Kidney (tissue), 14 donors: ENCODE results near the gene NGB. TPM values are rescaled to one million over a fixed set of nuclear protein-coding genes. Genes with fewer than 3 reads are reported as not detected.

Experiments
- DNase-seq, 5 donors: peaks; one replicate each; pipeline ENCODE4 v3.0.0-alpha.2; 2013 to 2020
- FAIRE-seq: peaks from 2 replicates; lab custom pipeline; 2012; peaks lifted over from hg19 to GRCh38; lab: Jason Lieb, UNC
- H3K27ac ChIP-seq, 2 donors: one replicate each; pipeline ENCODE4 v1.7.0; 2013; ENCODE audit warnings: low read depth in 2 of 2, low read length in 2 of 2, inconsistent platforms in 1 of 2
- H3K27me3 ChIP-seq: one replicate; pipeline ENCODE4 v1.7.1; 2013; ENCODE audit warnings: low read length, inconsistent platforms; ENCODE audit not compliant: control insufficient read depth, insufficient read depth
- H3K36me3 ChIP-seq, 3 donors: one replicate each; pipeline versions ENCODE4 v1.7.0 to v1.7.1; 2013; ENCODE audit warnings: low read length in 3 of 3, control low read depth in 1 of 3, inconsistent platforms in 1 of 3; ENCODE audit not compliant: insufficient read depth in 3 of 3, control insufficient read depth in 2 of 3
- H3K4me1 ChIP-seq, 3 donors: one replicate each; pipeline versions ENCODE4 v1.7.0 to v1.7.1; 2013; ENCODE audit warnings: low read length in 3 of 3, inconsistent platforms in 1 of 3, low read depth in 1 of 3; ENCODE audit not compliant: control insufficient read depth in 2 of 3, insufficient read depth in 2 of 3
- H3K4me3 ChIP-seq, 3 donors: one replicate each; pipeline versions ENCODE4 v1.7.0 to v1.8.1; 2013; ENCODE audit warnings: low read length in 3 of 3, control low read depth in 1 of 3, inconsistent platforms in 1 of 3
- H3K9ac ChIP-seq, 3 donors: one replicate each; pipeline versions ENCODE4 v1.7.0 to v1.7.1; 2013; ENCODE audit warnings: low read length in 3 of 3, control low read depth in 1 of 3, inconsistent platforms in 1 of 3
- H3K9me3 ChIP-seq, 3 donors: one replicate each; pipeline versions ENCODE4 v1.7.0 to v1.7.1; 2013; ENCODE audit warnings: low read length in 3 of 3, control low read depth in 1 of 3, inconsistent platforms in 1 of 3; ENCODE audit not compliant: control insufficient read depth in 2 of 3, insufficient read depth in 1 of 3
- CTCF ChIP-seq: IDR thresholded peaks from 3 replicates; pipeline ENCODE4 v1.5.1; 2012; ENCODE audit warnings: mild to moderate bottlenecking, moderate library complexity, borderline replicate concordance; ENCODE audit not compliant: insufficient read depth; ENCODE audit errors: extremely low read depth
- intact Hi-C: fragments of 100-400 bp; cut with DNase I; formaldehyde crosslinking; loops from one replicate; pipeline ENCODE4 v1.11.1; 2022
- polyA plus RNA-seq: library from polyadenylated mRNA; stranded (reverse); fragments of 350-450 nt; fragmentation: Illumina TruSeq; extraction: RNeasy Lipid Tissue Mini Kit (QIAGEN cat#74804); gene quantifications from one replicate; pipeline ENCODE4 v1.2.3, GENCODE V29; 2014; ENCODE audit warnings: low read depth, low replicate concordance; ENCODE audit not compliant: insufficient read depth
- total RNA-seq: library from RNA; stranded (reverse); fragmentation: NEBNext Ultra II Directional; extraction: Animal tissue kit (Norgen Biotek cat#: 25700); gene quantifications from one replicate; pipeline ENCODE4 v1.2.1, GENCODE V29; 2021
- donor health status: control.
- donor health status: control.
- donor health status: control.
- donor health status: control.
- donor health status: control.
- donor health status: DM: yes; HTN: yes; CAD: no.
- donor health status: Normal renal cell carcinoma (clear cell type).

NGB gene
- total and polyA plus RNA-seq, 2 donors from 2014 or later: not detected

GRCh38 chr14:77238996-77239395 lies 32.0 kb downstream of the NGB start:
- no peak for DNase-seq
- Histone ChIP-seq H3K36me3 (no peaks in the 10 kb centered on the region), H3K4me3 (no peak overlapping the region), H3K9ac (no peak overlapping the region), H3K4me1 (no peaks in the 10 kb centered on the region), H3K27me3 (no peaks in the 10 kb centered on the region), H3K9me3 (no peaks in the 10 kb centered on the region), H3K27ac (no peak overlapping the region)
- intact Hi-C loops: no loop called here
- no peak for FAIRE-seq
- no peak for TF ChIP-seq CTCF

GRCh38 chr14:77238356-77238755 lies 32.6 kb downstream of the NGB start:
- no peak for TF ChIP-seq CTCF
- FAIRE-seq: no peak
- no peaks in the 10 kb centered on the region for H3K27me3 ChIP-seq

GRCh38 chr14:77236814-77237213 lies 34.2 kb downstream of the NGB start:
- no peak for TF ChIP-seq CTCF
- no peaks in the 10 kb centered on the region for H3K27me3 ChIP-seq
- no peak for DNase-seq
- no peaks in the 10 kb centered on the region for H3K9me3 ChIP-seq
- FAIRE-seq: no peak
- intact Hi-C loops: no loop called here
- H3K4me3 ChIP-seq: no peak overlapping the region
- no peak overlapping the region for H3K27ac ChIP-seq
- H3K4me1 ChIP-seq: no peaks in the 10 kb centered on the region
- H3K9ac ChIP-seq: no peak overlapping the region
- no peaks in the 10 kb centered on the region for H3K36me3 ChIP-seq

More at GRCh38 chr14:77238356-77238755, 32.6 kb downstream of the NGB start:
- H3K9ac ChIP-seq: no peak overlapping the region
- H3K36me3 ChIP-seq: no peaks in the 10 kb centered on the region
- H3K9me3 ChIP-seq: no peaks in the 10 kb centered on the region
- H3K4me1 ChIP-seq: no peaks in the 10 kb centered on the region
- intact Hi-C loops: no loop called here
- no peak overlapping the region for H3K27ac ChIP-seq
- no peak for DNase-seq
- no peak overlapping the region for H3K4me3 ChIP-seq

GRCh38 chr14:77231721-77232120 lies 39.3 kb downstream of the NGB start:
- Histone ChIP-seq H3K36me3 (no peaks in the 10 kb centered on the region), H3K27ac (no peak overlapping the region), H3K9me3 (peaks cover 0 to 3% (median 0%) of the 10 kb centered on the region in 3 donors), H3K4me3 (no peak overlapping the region), H3K4me1 (no peaks in the 10 kb centered on the region), H3K27me3 (no peaks in the 10 kb centered on the region), H3K9ac (no peak overlapping the region)
- DNase-seq: no peak
- intact Hi-C loops: no loop called here
- no peak for FAIRE-seq
- no peak for TF ChIP-seq CTCF
